ENCODE results near the gene DIS3L2. TPM values are rescaled to one million over a fixed set of nuclear protein-coding genes. Genes with fewer than 3 reads are reported as not detected.

The DIS3L2 gene
- total RNA-seq, 1 donor from 2014 or later, result 17.0 TPM

DNA sequence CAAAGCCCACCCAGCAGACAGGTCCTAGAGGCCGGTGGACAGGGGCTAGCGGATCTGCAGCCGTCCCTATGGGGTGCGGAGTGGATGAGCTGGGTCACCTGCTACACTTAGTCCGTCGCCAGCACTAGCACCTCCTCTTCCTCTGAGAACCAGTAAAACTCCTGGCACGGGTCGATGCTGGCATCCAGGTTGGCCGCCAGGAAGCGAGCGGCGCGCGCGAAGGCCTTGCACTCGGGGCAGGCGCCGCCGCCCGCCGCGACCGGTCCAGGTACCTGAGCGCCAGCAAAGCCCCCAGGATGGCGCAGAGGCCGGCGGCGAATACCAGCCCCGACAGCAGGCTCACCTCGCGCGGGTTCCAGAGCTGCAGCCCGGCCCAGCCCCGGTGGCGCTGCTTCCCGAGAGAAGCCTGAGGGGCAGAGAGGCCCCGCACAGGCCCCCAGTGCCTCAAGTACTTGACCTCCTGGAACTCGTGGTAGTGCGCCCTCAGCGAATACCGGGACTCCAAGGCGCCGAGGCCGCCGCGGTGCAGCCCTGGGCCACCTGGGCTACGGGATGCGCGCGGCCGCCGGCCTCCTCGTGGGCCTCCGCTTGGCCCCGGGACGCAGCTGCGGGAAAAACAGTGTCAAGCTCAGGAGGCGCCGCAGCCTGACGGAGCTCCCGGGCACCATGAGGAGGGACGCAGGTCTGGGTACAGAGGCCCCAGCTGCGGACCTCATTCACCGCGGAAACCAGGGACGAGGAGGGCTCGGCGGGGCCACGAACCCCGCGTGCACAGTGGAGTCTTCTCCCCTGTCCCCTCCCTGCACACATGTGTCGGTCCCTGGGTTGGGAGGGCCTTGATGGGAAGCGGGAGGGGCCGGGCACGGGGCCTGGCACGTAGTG is 389.5 kb downstream of the DIS3L2 start:
- peaks cover 19% of the 10 kb centered on the region for H3K4me1 ChIP-seq
- no peak overlapping the region for H3K4me3 ChIP-seq
- H3K9me3 ChIP-seq (replicated peaks), result no peaks in the 10 kb centered on the region
- TF ChIP-seq, protein P1, sequence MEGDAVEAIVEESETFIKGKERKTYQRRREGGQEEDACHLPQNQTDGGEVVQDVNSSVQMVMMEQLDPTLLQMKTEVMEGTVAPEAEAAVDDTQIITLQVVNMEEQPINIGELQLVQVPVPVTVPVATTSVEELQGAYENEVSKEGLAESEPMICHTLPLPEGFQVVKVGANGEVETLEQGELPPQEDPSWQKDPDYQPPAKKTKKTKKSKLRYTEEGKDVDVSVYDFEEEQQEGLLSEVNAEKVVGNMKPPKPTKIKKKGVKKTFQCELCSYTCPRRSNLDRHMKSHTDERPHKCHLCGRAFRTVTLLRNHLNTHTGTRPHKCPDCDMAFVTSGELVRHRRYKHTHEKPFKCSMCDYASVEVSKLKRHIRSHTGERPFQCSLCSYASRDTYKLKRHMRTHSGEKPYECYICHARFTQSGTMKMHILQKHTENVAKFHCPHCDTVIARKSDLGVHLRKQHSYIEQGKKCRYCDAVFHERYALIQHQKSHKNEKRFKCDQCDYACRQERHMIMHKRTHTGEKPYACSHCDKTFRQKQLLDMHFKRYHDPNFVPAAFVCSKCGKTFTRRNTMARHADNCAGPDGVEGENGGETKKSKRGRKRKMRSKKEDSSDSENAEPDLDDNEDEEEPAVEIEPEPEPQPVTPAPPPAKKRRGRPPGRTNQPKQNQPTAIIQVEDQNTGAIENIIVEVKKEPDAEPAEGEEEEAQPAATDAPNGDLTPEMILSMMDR (IDR thresholded peaks at IDR 0.05; ENCODE audit: borderline replicate concordance), result no peak
- no peaks in the 10 kb centered on the region for H3K36me3 ChIP-seq
- intact Hi-C loops (cut with micrococcal nuclease), result no loop called here
- H3K27me3 ChIP-seq (ENCODE audit: low read depth), result peaks cover 89% of the 10 kb centered on the region
- H3K27ac ChIP-seq (replicated peaks), result no peak overlapping the region
- no peak for DNase-seq

DNA sequence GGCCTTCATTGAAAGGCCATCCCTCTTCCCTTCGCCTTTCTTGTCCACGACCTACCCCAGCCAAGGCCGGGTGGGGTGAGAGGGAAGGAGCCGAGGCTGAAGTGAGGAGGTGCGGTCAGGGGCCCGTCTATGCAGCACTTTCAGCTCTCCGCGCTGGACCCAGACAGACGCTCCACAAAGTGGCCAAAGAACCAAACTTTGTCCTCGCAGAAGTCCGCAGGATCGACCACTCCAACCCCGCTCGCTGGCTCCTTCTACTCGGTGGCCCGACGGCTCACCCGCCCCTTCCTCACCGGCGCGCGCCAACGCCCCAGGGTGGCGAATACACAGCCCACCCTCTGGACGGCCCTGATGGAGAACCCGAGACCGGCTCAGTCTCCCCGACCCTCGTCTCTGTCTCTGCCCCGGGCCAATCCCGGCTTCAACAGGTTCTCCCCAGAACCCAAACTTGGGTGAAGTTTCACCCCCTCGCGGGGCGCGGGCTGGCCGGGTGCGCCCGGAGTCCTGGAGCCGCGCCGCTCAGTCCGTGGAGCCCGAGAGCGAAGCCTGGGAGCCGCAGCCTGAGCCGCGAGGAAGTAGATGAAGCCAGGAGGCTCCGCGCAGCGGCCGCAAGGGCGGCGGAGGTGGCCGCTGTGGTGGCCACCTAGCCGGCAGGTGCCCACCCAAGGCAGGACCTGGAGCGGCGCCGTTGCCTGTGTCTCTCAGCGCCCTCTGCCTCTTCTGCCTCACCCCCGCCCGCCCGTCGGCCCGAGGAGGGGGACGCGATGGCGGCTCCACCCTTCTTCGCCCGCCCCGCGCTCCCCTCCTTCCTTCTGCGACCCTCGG is 390.4 kb downstream of the DIS3L2 start:
- Histone ChIP-seq H3K9me3 (replicated peaks) (no peaks in the 10 kb centered on the region), H3K27ac (replicated peaks) (no peak overlapping the region), H3K36me3 (no peaks in the 10 kb centered on the region), H3K4me3 (peak overlapping the region; percentile 17), H3K4me1 (peaks cover 19% of the 10 kb centered on the region), H3K27me3 (ENCODE audit: low read depth) (peaks cover 89% of the 10 kb centered on the region)
- DNase-seq, result no peak
- TF ChIP-seq, protein P1 (IDR thresholded peaks at IDR 0.05; ENCODE audit: borderline replicate concordance), result no peak
- intact Hi-C loops (cut with micrococcal nuclease), result no loop called here

DNA sequence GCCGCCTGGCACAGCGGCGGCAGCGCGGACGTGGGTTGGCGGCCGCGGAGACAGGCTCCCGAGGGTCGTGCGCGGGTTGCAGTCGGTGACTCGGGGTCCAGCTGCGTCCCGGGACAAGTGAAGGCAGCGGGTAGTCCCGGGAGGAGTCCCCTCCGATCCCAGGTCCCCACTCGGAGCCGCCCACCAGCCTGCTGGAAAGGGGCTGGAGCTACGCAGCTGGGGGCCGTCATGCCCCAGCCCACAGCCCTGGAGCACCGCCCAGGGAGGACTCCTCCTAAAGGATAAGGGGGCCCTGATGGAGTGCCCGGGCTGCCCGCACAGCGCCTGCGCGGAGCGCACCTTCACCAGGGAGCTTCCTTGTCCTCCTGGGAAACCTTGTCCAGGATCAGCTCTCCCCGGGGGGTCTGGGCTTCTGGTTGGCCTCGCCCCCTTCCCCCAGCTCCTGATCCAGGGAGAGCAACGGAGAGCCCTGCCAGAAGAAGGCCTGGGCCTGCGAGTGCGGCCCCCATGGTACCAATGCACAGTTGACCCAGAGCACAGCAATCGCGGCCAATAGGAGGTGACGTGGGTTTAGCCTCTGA is 391.1 kb downstream of the DIS3L2 start:
- Histone ChIP-seq H3K9me3 (replicated peaks) (no peaks in the 10 kb centered on the region), H3K4me3 (peak overlapping the region; percentile 17), H3K27me3 (ENCODE audit: low read depth) (peaks cover 83% of the 10 kb centered on the region), H3K36me3 (no peaks in the 10 kb centered on the region), H3K4me1 (peaks cover 19% of the 10 kb centered on the region), H3K27ac (replicated peaks) (no peak overlapping the region)
- intact Hi-C loops (cut with micrococcal nuclease), result no loop called here
- TF ChIP-seq, protein P1 (IDR thresholded peaks at IDR 0.05; ENCODE audit: borderline replicate concordance), result no peak
- DNase-seq, result no peak

DNA sequence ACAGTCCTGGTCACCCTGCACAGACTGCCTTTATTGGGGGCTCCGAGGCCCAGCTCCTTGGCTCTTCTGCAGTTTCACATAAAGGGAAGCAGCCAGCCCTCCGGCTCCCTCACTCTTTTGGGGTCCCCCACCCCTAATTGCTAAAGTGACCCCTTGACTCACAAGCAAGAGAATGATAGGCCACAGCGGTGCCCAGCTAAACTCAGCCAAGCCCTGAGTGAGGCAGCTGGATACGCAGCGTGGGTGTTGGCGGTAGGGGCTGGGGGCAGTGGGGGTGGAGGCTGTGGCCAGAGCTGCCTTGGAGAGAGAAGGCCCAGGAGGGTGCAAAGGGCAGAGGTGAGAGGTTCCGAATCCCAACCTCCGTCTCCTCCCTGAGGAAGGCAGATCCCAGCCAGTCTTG is 391.6 kb downstream of the DIS3L2 start:
- TF ChIP-seq, protein P1 (IDR thresholded peaks at IDR 0.05; ENCODE audit: borderline replicate concordance), result no peak
- H3K4me3 ChIP-seq, result no peak overlapping the region
- DNase-seq, result no peak
- peaks cover 78% of the 10 kb centered on the region for H3K27me3 ChIP-seq (ENCODE audit: low read depth)
- intact Hi-C loops (cut with micrococcal nuclease), result no loop called here
- no peaks in the 10 kb centered on the region for H3K36me3 ChIP-seq
- peaks cover 19% of the 10 kb centered on the region for H3K4me1 ChIP-seq
- H3K27ac ChIP-seq (replicated peaks), result no peak overlapping the region
- H3K9me3 ChIP-seq (replicated peaks), result no peaks in the 10 kb centered on the region

DNA sequence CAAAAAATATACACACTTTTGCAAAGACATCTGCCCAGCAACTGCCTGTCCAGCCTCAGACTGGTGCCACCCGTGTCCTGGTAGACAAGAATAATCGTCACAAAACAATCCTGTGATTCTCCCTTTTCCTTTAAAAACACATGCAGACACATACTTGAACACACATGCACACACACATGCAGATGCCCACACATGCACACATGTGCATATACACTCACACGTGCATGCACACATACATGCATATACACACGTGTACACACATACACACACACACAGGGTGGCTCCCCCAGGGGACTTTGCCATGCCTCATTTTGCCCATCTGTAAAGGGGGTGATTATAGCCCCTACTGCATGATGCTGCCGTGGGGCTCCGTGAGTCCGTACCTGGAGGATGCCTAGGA is 392.1 kb downstream of the DIS3L2 start:
- intact Hi-C loops (cut with micrococcal nuclease), result no loop called here
- Histone ChIP-seq H3K4me3 (no peak overlapping the region), H3K27ac (replicated peaks) (no peak overlapping the region), H3K36me3 (no peaks in the 10 kb centered on the region), H3K27me3 (ENCODE audit: low read depth) (peaks cover 72% of the 10 kb centered on the region), H3K9me3 (replicated peaks) (no peaks in the 10 kb centered on the region), H3K4me1 (peaks cover 19% of the 10 kb centered on the region)
- DNase-seq, result no peak
- TF ChIP-seq, protein P1 (IDR thresholded peaks at IDR 0.05; ENCODE audit: borderline replicate concordance), result no peak

Data from left ventricle myocardium inferior (tissue), 1 donor.